Right renal cortex interstitium (tissue), 3 donors: ENCODE data around the gene MUC5B. TPM values are rescaled to one million over a fixed set of nuclear protein-coding genes. Genes with fewer than 3 reads are reported as not detected.
"Not testable (repeated sequence)": the region's sequence is repeated elsewhere in the genome, so short reads cannot be mapped to it uniquely, and the experiment has no call there.

ENCODE experiments used
- DNase-seq, 3 donors: peaks; one replicate each; pipeline ENCODE4 v3.0.0-alpha.2; 2013; ENCODE audit warnings: low read depth in 3 of 3, low spot score in 2 of 3
- polyA plus RNA-seq, 3 donors: library from polyadenylated mRNA; unstranded; fragments of 120-200 nt; gene quantifications; one replicate each; pipeline ENCODE4 v1.2.1, GENCODE V29; 2013; ENCODE audit not compliant: insufficient read length in 3 of 3

MUC5B gene
- polyA plus RNA-seq, 3 donors: under 0.01 to 0.01 TPM; not detected in 1

- no peak for DNase-seq
Observed at GRCh38 chr11:1261241-1262071, 38.6 kb downstream of the MUC5B start.

- DNase-seq: peak; percentile 67 to 80 (median 67)
Observed at GRCh38 chr11:1262172-1263006, 39.5 kb downstream of the MUC5B start.

GRCh38 chr11:1263010-1263409 is 40.1 kb downstream of the MUC5B start:
- no peak for DNase-seq

- not testable (repeated sequence) for DNase-seq
Observed at GRCh38 chr11:1264444-1264843, 41.6 kb downstream of the MUC5B start.

GRCh38 chr11:1265480-1265879 is 42.6 kb downstream of the MUC5B start:
- DNase-seq: not testable (repeated sequence)

GRCh38 chr11:1266976-1267375 is 44.1 kb downstream of the MUC5B start:
- DNase-seq: not testable (repeated sequence)

- DNase-seq: no peak
Observed at GRCh38 chr11:1267441-1268100, 44.7 kb downstream of the MUC5B start.

- DNase-seq: no peak
Observed at GRCh38 chr11:1269957-1270356, 47.1 kb downstream of the MUC5B start.

GRCh38 chr11:1270476-1270875 is 47.6 kb downstream of the MUC5B start:
- DNase-seq: no peak

GRCh38 chr11:1271002-1271401 is 48.1 kb downstream of the MUC5B start:
- no peak for DNase-seq

GRCh38 chr11:1271406-1271805 is 48.5 kb downstream of the MUC5B start:
- no peak for DNase-seq

GRCh38 chr11:1271927-1272326 is 49.1 kb downstream of the MUC5B start:
- DNase-seq: no peak

GRCh38 chr11:1272531-1272930 is 49.7 kb downstream of the MUC5B start:
- no peak for DNase-seq

GRCh38 chr11:1274501-1274900 is 51.6 kb downstream of the MUC5B start:
- DNase-seq: no peak

GRCh38 chr11:1275021-1275420 is 52.2 kb downstream of the MUC5B start:
- no peak for DNase-seq

GRCh38 chr11:1276041-1276790 is 53.4 kb downstream of the MUC5B start:
- no peak for DNase-seq

- no peak for DNase-seq
Observed at GRCh38 chr11:1276866-1277615, 54.2 kb downstream of the MUC5B start.

GRCh38 chr11:1277936-1278512 is 55.2 kb downstream of the MUC5B start:
- no peak for DNase-seq
